NCI-H1417 treated with DMSO at 0.1 percent for 48 hours (cell line): ENCODE data around the gene ELP2.
"Not testable (repeated sequence)": the region's sequence is repeated elsewhere in the genome, so short reads cannot be mapped to it uniquely, and the experiment has no call there.

ENCODE experiments used
- DNase-seq: peaks from one replicate; lab custom pipeline; 2025; lab: John Stamatoyannopoulos, UW

The ELP2 gene

GRCh38 chr18:36160959-36161371, 31.3 kb downstream of the ELP2 start:
- DNase-seq = no peak

- DNase-seq = no peak
Observed at GRCh38 chr18:36162981-36163380, 33.3 kb downstream of the ELP2 start.

GRCh38 chr18:36167692-36168218, 38.1 kb downstream of the ELP2 start:
- DNase-seq = no peak

GRCh38 chr18:36168296-36168695, 38.6 kb downstream of the ELP2 start:
- not testable (repeated sequence) for DNase-seq

- DNase-seq = no peak
Observed at GRCh38 chr18:36169938-36170337, 40.2 kb downstream of the ELP2 start.

- DNase-seq = no peak
Observed at GRCh38 chr18:36175481-36175880, 45.8 kb downstream of the ELP2 start.

GRCh38 chr18:36176177-36176584, 46.5 kb downstream of the ELP2 start:
- DNase-seq = no peak

GRCh38 chr18:36176711-36177110, 47.0 kb downstream of the ELP2 start:
- DNase-seq = no peak

- DNase-seq = no peak
Observed at GRCh38 chr18:36177913-36178312, 48.2 kb downstream of the ELP2 start.

GRCh38 chr18:36179562-36180355, 50.1 kb downstream of the ELP2 start:
- no peak for DNase-seq

- no peak for DNase-seq
Observed at GRCh38 chr18:36181441-36181840, 51.7 kb downstream of the ELP2 start.

GRCh38 chr18:36181898-36182506, 52.3 kb downstream of the ELP2 start:
- DNase-seq = no peak

- DNase-seq = no peak
Observed at GRCh38 chr18:36183033-36183432, 53.3 kb downstream of the ELP2 start.

GRCh38 chr18:36183987-36184386, 54.3 kb downstream of the ELP2 start:
- DNase-seq = no peak

- no peak for DNase-seq
Observed at GRCh38 chr18:36185157-36185556, 55.5 kb downstream of the ELP2 start.

- no peak for DNase-seq
Observed at GRCh38 chr18:36185901-36186460, 56.3 kb downstream of the ELP2 start.

- DNase-seq = no peak
Observed at GRCh38 chr18:36186461-36187192, 56.9 kb downstream of the ELP2 start.

- no peak for DNase-seq
Observed at GRCh38 chr18:36187193-36187825, 57.6 kb downstream of the ELP2 start, which contains the start of gene MOCOS. Gene MOCOS, plus strand, starts transcription at chr18:36187497. Its CDS starts 43 bp downstream, at chr18:36187540.

GRCh38 chr18:36187826-36188721, 58.4 kb downstream of the ELP2 start:
- DNase-seq = no peak

- no peak for DNase-seq
Observed at GRCh38 chr18:36188916-36189315, 59.2 kb downstream of the ELP2 start.

GRCh38 chr18:36189486-36189885, 59.8 kb downstream of the ELP2 start:
- DNase-seq = no peak
